Keratinocyte (primary cell): Measurements from ENCODE around the gene SCP2.

ENCODE experiments used
- EZH2 ChIP-seq: IDR thresholded peaks from one replicate; pipeline ENCODE4 v1.6.1; 2012; ENCODE audit warnings: inconsistent platforms, mild to moderate bottlenecking, low read length, moderate library complexity
- TF ChIP-seq, protein P1 (sequence below), 3 experiments: IDR thresholded peaks in 1 of 3; conservative IDR thresholded peaks in 1 of 3; optimal IDR thresholded peaks in 1 of 3; 2 replicates in 2 of 3; 3 replicates in 1 of 3; pipeline versions ENCODE3 to v1.5.1; 2011; ENCODE audit warnings: low read length in 3 of 3, mild to moderate bottlenecking in 3 of 3, moderate library complexity in 2 of 3, control low read depth in 1 of 3, inconsistent platforms in 1 of 3; ENCODE audit not compliant: insufficient read depth in 2 of 3; ENCODE audit errors: extremely low read depth in 1 of 3

GRCh38 chr1:52918201-52918600 is 8.9 kb upstream of the SCP2 start:
- TF ChIP-seq, protein P1, sequence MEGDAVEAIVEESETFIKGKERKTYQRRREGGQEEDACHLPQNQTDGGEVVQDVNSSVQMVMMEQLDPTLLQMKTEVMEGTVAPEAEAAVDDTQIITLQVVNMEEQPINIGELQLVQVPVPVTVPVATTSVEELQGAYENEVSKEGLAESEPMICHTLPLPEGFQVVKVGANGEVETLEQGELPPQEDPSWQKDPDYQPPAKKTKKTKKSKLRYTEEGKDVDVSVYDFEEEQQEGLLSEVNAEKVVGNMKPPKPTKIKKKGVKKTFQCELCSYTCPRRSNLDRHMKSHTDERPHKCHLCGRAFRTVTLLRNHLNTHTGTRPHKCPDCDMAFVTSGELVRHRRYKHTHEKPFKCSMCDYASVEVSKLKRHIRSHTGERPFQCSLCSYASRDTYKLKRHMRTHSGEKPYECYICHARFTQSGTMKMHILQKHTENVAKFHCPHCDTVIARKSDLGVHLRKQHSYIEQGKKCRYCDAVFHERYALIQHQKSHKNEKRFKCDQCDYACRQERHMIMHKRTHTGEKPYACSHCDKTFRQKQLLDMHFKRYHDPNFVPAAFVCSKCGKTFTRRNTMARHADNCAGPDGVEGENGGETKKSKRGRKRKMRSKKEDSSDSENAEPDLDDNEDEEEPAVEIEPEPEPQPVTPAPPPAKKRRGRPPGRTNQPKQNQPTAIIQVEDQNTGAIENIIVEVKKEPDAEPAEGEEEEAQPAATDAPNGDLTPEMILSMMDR (optimal IDR thresholded peaks at IDR 0.05 in 1 of 3, IDR thresholded peaks at IDR 0.05 in 1 of 3, conservative IDR thresholded peaks at IDR 0.05 in 1 of 3; ENCODE audit: extremely low read depth in 1 of 3, insufficient read depth in 2 of 3, low read length in 3 of 3), result no peak
- TF ChIP-seq EZH2, result no peak
